Left kidney (tissue), 2 donors: ENCODE measurements around the gene STAM2. TPM values are rescaled to one million over a fixed set of nuclear protein-coding genes. Genes with fewer than 3 reads are reported as not detected.

Experiments used
- DNase-seq: peaks from one replicate; pipeline ENCODE4 v3.0.0-alpha.2; 2013
- polyA plus RNA-seq: library from polyadenylated mRNA; unstranded; fragments of 120-200 nt; gene quantifications from one replicate; pipeline ENCODE4 v1.2.1, GENCODE V29; 2013; ENCODE audit not compliant: insufficient read length

Gene STAM2
- polyA plus RNA-seq, 1 donor: 57.1 TPM

DNA sequence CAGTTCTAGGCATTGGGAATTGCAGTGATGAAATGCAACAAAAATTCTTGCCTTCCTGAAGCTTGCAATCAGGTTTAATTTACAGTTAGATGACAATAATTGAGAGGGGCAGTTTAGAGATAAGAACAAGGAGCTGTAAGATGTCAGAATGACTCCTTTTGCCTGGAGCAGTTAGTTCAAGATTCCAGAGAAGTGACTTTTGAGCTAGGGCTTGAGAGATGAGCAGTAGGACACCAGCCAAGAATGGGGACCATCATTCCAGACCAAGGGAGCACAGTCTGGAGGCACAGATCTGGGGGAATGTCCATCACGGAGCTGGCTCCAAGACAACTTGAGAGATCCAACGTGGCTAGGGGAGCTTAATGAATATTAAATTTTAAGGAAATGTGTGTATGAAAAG is 103.6 kb downstream of the STAM2 start:
- no peak for DNase-seq

DNA sequence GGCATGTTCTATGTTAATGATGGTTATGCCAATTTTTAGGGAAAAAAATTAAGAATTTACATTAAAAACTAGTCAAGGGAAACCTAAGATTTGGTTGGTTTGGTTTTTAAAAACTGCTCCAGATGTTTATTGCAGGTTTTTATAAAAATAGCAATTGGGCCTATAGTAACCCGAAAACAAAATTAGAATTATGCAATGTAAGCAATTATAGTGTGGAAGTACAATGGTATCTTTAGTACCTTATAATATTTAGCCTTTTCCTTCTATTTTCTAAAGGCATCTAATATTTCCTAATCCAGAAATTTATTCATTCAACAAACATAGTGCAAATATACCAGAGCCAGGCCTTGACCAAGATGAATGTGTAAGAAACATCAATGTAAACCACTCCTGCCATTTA is 104.0 kb downstream of the STAM2 start:
- no peak for DNase-seq

DNA sequence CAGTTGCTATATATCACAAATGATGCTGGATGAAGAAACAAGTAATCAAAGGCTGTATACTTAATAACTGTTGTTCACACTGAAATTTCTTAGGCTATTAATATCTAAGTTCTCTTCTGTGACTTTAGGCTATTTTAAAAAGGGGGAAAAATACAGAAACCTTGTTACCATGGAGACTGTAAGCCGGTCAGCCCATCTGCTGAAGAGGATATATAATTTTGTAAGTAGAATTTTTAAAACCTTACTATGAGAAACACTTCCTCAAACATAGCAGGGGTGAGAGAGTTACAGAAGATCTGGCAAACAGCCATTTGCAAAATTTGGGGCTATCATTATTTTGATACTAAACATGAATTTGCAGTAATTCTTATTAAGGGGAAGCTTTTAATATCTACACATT is 104.5 kb downstream of the STAM2 start:
- DNase-seq: no peak

DNA sequence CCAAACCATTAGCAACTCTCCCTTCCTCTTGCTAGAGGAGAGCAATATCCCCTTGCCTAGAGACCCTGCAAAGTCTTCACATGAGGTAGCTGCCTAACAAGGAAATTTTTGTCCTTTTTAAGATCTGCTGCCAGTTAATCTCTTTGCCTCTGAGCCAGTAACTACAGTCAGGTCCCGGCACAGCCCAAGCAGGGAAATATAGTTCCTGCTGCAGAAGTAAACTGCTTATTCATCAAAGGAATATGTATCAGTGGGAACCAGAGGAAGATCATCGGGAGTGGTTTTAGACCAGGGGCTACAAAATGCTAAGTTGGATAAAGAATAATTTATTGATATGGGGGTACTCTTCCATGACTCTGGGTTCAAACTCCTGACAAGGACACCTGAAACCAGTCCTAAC is 107.3 kb downstream of the STAM2 start:
- no peak for DNase-seq

DNA sequence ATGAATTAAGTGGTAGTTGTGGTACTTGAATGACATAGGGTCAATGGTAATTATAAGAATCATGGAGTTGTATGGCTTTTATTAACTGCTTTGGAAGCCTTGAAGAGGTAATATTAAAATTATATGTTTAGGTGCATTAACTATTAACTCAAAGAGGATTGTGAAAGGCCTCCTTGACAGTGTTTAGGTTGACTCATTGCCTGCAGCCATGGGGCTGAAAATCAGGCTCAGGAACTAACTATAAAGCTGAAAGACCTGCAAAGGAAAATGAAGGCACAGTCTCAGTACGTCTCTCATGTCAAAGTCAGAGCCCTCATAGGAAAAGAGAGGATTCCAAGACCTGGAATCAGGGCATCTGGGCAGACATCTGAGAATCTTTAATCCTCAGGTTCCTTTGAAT is 107.7 kb downstream of the STAM2 start:
- DNase-seq: no peak

Other genes starting within 250 kb of the STAM2 start
- gene CACNB4, start 76.7 kb downstream of the STAM2 start, polyA plus RNA-seq: 15.5 TPM
- 134 TPM for gene FMNL2, start 159.4 kb upstream of the STAM2 start, polyA plus RNA-seq